Measurements from ENCODE around the gene PCMT1. TPM values are rescaled to one million over a fixed set of nuclear protein-coding genes. Genes with fewer than 3 reads are reported as not detected.
A peak's percentile ranks its signal among the peaks of the same experiment; 100 is the strongest.

Gene PCMT1
- total and polyA plus RNA-seq, 2 of the 13 experiments (the other 11 are each of a cell fraction or from before 2014, with no cell fraction given), result 112 to 169 TPM

GRCh38 chr6:149831308-149831820, 81.8 kb downstream of the PCMT1 start (continued):
- TF ChIP-seq FOXP1 (IDR thresholded peaks at IDR 0.05), result no peak
- TF ChIP-seq FOXP1 (CRISPR knock-in tag; IDR thresholded peaks at IDR 0.05), result peak; percentile 61
- TF ChIP-seq ZSCAN25 (CRISPR knock-in tag; IDR thresholded peaks at IDR 0.05), result peak; percentile 42; the same call in 1 of the 2 replicates
- TF ChIP-seq ZNF430 (CRISPR knock-in tag; IDR thresholded peaks at IDR 0.05), result 0 out of 2 replicates have a peak, but pooled peaks have one; percentile 52
- no peak for TF ChIP-seq ZNF781 (CRISPR knock-in tag; IDR thresholded peaks at IDR 0.05; ENCODE audit: borderline replicate concordance, not compliant biosample characterization)
- TF ChIP-seq ZNF574 (CRISPR knock-in tag; IDR thresholded peaks at IDR 0.05), result peak; percentile 76
- TF ChIP-seq ZNF670 (CRISPR knock-in tag; IDR thresholded peaks at IDR 0.05; ENCODE audit: borderline replicate concordance), result no peak
- no peak for TF ChIP-seq CC2D1A (CRISPR knock-in tag; IDR thresholded peaks at IDR 0.05)
- no peak for TF ChIP-seq ZNF510 (CRISPR knock-in tag; IDR thresholded peaks at IDR 0.05; ENCODE audit: low read depth)
- TF ChIP-seq GABPA (IDR thresholded peaks at IDR 0.05; ENCODE audit: low read depth, low read length), result no peak
- TF ChIP-seq GABPA (CRISPR knock-in tag; IDR thresholded peaks at IDR 0.05; ENCODE audit: low read depth), result no peak
- TF ChIP-seq MLXIP (CRISPR knock-in tag; IDR thresholded peaks at IDR 0.05; ENCODE audit: borderline replicate concordance), result peak; percentile 75; the same call in 1 of the 2 replicates
- TF ChIP-seq HOXA7 (CRISPR knock-in tag; IDR thresholded peaks at IDR 0.05), result no peak
- 0 out of 2 replicates have a peak, but pooled peaks have one; percentile 51 for TF ChIP-seq KAT8 (CRISPR knock-in tag; IDR thresholded peaks at IDR 0.05)
- no peak for TF ChIP-seq ZNF224 (CRISPR knock-in tag; IDR thresholded peaks at IDR 0.05)
- no peak for TF ChIP-seq ZNF724P (CRISPR knock-in tag; IDR thresholded peaks at IDR 0.05; ENCODE audit: borderline replicate concordance)
- no peak for TF ChIP-seq MAF1 (CRISPR knock-in tag; IDR thresholded peaks at IDR 0.05; ENCODE audit: borderline replicate concordance)
- no peak for TF ChIP-seq TCF7 (IDR thresholded peaks at IDR 0.05; ENCODE audit: low read depth)
- TF ChIP-seq ZFP41 (CRISPR knock-in tag; IDR thresholded peaks at IDR 0.05; ENCODE audit: borderline replicate concordance), result peak; percentile 67; the same call in 1 of the 2 replicates
- TF ChIP-seq ZBTB14 (CRISPR knock-in tag; IDR thresholded peaks at IDR 0.05), result no peak
- peak; percentile 67; the same call in 1 of the 2 replicates for TF ChIP-seq EHMT2 (IDR thresholded peaks at IDR 0.05; ENCODE audit: borderline replicate concordance, low read depth, low read length)
- TF ChIP-seq ZNF547 (CRISPR knock-in tag; IDR thresholded peaks at IDR 0.05), result no peak
- TF ChIP-seq ZNF703 (CRISPR knock-in tag; IDR thresholded peaks at IDR 0.05; ENCODE audit: borderline replicate concordance), result no peak
- TF ChIP-seq ZNF317 (CRISPR knock-in tag; IDR thresholded peaks at IDR 0.05), result no peak
